ENCODE data around the gene CHURC1. TPM values are rescaled to one million over a fixed set of nuclear protein-coding genes. Genes with fewer than 3 reads are reported as not detected.

CHURC1 gene
- total and polyA plus RNA-seq, 2 donors (not counting 1 experiment from before 2014, with no cell fraction given): 29.7 to 77.1 TPM

DNA sequence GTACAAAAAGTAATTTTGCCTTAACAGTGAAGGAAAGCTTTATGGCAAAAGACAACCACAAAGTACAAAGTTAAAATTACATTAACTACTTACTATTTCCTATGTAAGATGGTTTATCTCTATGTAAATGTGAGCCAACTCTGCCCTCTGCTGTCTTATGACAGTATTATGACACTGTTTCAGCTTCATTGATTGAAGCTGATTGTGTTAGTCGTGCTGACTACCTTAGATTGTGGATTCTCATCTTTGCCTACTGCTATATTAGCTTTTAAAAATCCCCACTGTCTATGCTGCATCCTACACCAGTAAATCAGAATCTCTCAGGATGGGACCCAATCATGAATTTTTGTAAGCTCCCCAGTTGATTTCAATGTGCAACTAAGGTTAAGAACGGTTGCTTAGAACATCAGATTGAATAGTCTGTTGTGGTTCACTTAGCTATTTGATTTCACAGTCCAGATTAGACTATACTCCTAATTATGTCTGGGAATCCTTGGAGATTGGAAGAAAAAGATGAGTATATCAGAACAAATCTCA lies 22.3 kb upstream of the CHURC1 start:
- CTCF ChIA-PET: interaction anchor here (0.5 to 4.5 kb wide), 38 partner anchors 9 to 1095 kb away, joined by 3 to 105 read pairs (median 4); partner anchors contain the start of genes CHURC1, HSPA2 and SPTB
- no peak overlapping the region for H3K4me3 ChIP-seq (ENCODE audit: control extremely low read depth in 1 of 5, extremely low read depth in 1 of 5, insufficient read depth in 1 of 5, low read depth in 2 of 5, low read length in 4 of 5)
- H2AFZ ChIP-seq (ENCODE audit: insufficient read depth, low read depth, low read length, poor library complexity, severe bottlenecking): no peak overlapping the region
- H4K20me1 ChIP-seq (ENCODE audit: control insufficient read depth, insufficient read depth, low read length, poor library complexity, severe bottlenecking): no peaks in the 10 kb centered on the region
- no peak overlapping the region for H3K4me3 Mint-ChIP-seq
- H3K27me3 Mint-ChIP-seq: peaks cover 27% of the 10 kb centered on the region
- no peak overlapping the region for H3K27ac Mint-ChIP-seq
- WGBS (ENCODE audit: insufficient coverage): no CpG with 5 or more reads among the region's 2 CpGs
- POLR2A ChIA-PET: no interaction called here
- no peaks in the 10 kb centered on the region for H3K4me1 ChIP-seq (ENCODE audit: control insufficient read depth in 2 of 2, insufficient read depth in 2 of 2, low read length in 2 of 2)
- peaks cover 0 to 5% (median 2%) of the 10 kb centered on the region in 4 experiments for H3K27me3 ChIP-seq (replicated peaks in 1 of 4; ENCODE audit: control extremely low read depth in 1 of 4, control insufficient read depth in 3 of 4, insufficient read depth in 4 of 4, low read length in 3 of 4)
- H3K4me2 ChIP-seq (replicated peaks; ENCODE audit: low read depth, low read length, poor library complexity, severe bottlenecking): no peak overlapping the region
- no peaks in the 10 kb centered on the region for H3K79me2 ChIP-seq (ENCODE audit: control insufficient read depth, insufficient read depth, low read length)
- no peaks in the 10 kb centered on the region for H3K9me3 Mint-ChIP-seq (ENCODE audit: insufficient read depth)
- no peak for TF ChIP-seq EZH2 (IDR thresholded peaks at IDR 0.05; ENCODE audit: borderline replicate concordance, insufficient read depth, low read depth, low read length, poor library complexity, severe bottlenecking)
- peak; percentile 74 for TF ChIP-seq CTCF (IDR thresholded peaks at IDR 0.05)
- no peaks in the 10 kb centered on the region for H3K4me1 Mint-ChIP-seq
- H3K9me3 ChIP-seq (ENCODE audit: control extremely low read depth in 1 of 3, control insufficient read depth in 2 of 3, insufficient read depth in 1 of 3, low read length in 2 of 3): no peaks in the 10 kb centered on the region
- H3K27ac ChIP-seq (ENCODE audit: low read length in 2 of 2): no peak overlapping the region
- intact Hi-C loops (cut with micrococcal nuclease): loop anchor here (5.0 kb wide), 4 partner anchors 70 to 220 kb away; no protein-coding TSS in a partner anchor
- no peak overlapping the region for H3K9ac ChIP-seq (ENCODE audit: low read length)
- DNase-seq (peak; percentile 63), ATAC-seq (ENCODE audit: low read depth) (peak; percentile 65)
- H3K36me3 ChIP-seq (replicated peaks in 1 of 2; ENCODE audit: control extremely low read depth in 1 of 2, control insufficient read depth in 1 of 2, extremely low read depth in 1 of 2, insufficient read depth in 2 of 2, low read length in 1 of 2): no peaks in the 10 kb centered on the region

DNA sequence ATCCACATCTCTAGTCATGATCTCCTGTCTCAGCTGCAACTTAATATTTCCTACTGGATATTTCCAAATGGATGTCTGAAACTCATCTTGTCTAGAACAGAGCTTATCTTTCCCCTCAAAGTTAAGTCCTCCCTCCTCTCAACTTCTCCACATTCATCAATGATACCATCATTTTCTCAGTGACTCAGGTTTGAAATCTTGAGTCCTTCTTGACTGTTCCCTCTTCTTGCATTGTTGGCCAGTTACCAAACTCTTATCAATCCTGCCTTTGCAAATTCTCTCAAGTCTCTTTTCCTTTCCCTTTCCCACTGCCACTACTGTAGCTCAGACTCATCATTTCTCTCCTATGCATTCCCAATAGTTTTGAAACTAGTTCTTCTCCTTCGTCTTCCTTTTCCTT lies 14.3 kb upstream of the CHURC1 start:
- intact Hi-C loops (cut with micrococcal nuclease): no loop called here
- no CpG with 5 or more reads among the region's 1 CpG for WGBS (ENCODE audit: insufficient coverage)
- H4K20me1 ChIP-seq (ENCODE audit: control insufficient read depth, insufficient read depth, low read length, poor library complexity, severe bottlenecking): no peaks in the 10 kb centered on the region
- TF ChIP-seq CTCF (IDR thresholded peaks at IDR 0.05) (no peak), EZH2 (IDR thresholded peaks at IDR 0.05; ENCODE audit: borderline replicate concordance, insufficient read depth, low read depth, low read length, poor library complexity, severe bottlenecking) (no peak)
- no peak overlapping the region for H2AFZ ChIP-seq (ENCODE audit: insufficient read depth, low read depth, low read length, poor library complexity, severe bottlenecking)
- POLR2A ChIA-PET: no interaction called here
- H3K4me1 ChIP-seq (ENCODE audit: control insufficient read depth in 2 of 2, insufficient read depth in 2 of 2, low read length in 2 of 2): no peaks in the 10 kb centered on the region
- H3K27me3 Mint-ChIP-seq: peaks cover 42% of the 10 kb centered on the region
- H3K9ac ChIP-seq (ENCODE audit: low read length): no peak overlapping the region
- H3K27me3 ChIP-seq (replicated peaks in 1 of 4; ENCODE audit: control extremely low read depth in 1 of 4, control insufficient read depth in 3 of 4, insufficient read depth in 4 of 4, low read length in 3 of 4): no peaks in the 10 kb centered on the region
- H3K4me1 Mint-ChIP-seq: no peaks in the 10 kb centered on the region
- no peaks in the 10 kb centered on the region for H3K79me2 ChIP-seq (ENCODE audit: control insufficient read depth, insufficient read depth, low read length)
- no peak overlapping the region for H3K27ac Mint-ChIP-seq
- ATAC-seq (ENCODE audit: low read depth): no peak
- no peak for DNase-seq
- H3K9me3 ChIP-seq (ENCODE audit: control extremely low read depth in 1 of 3, control insufficient read depth in 2 of 3, insufficient read depth in 1 of 3, low read length in 2 of 3): no peaks in the 10 kb centered on the region
- no peak overlapping the region for H3K4me3 ChIP-seq (ENCODE audit: control extremely low read depth in 1 of 5, extremely low read depth in 1 of 5, insufficient read depth in 1 of 5, low read depth in 2 of 5, low read length in 4 of 5)
- H3K9me3 Mint-ChIP-seq (ENCODE audit: insufficient read depth): no peaks in the 10 kb centered on the region
- CTCF ChIA-PET: interaction anchor here (0.6 to 4.0 kb wide), 5 partner anchors 9 to 87 kb away, joined by 3 to 30 read pairs (median 4); no protein-coding TSS in a partner anchor
- H3K36me3 ChIP-seq (replicated peaks in 1 of 2; ENCODE audit: control extremely low read depth in 1 of 2, control insufficient read depth in 1 of 2, extremely low read depth in 1 of 2, insufficient read depth in 2 of 2, low read length in 1 of 2): no peaks in the 10 kb centered on the region
- H3K4me2 ChIP-seq (replicated peaks; ENCODE audit: low read depth, low read length, poor library complexity, severe bottlenecking): no peak overlapping the region
- H3K27ac ChIP-seq (ENCODE audit: low read length in 2 of 2): no peak overlapping the region
- no peak overlapping the region for H3K4me3 Mint-ChIP-seq

All from B cell (primary cell).